ENCODE results near the gene SKOR1.

Gene SKOR1

GRCh38 chr15:67816668-67817067, 8.6 kb upstream of the SKOR1 start:
- DNase-seq = no peak
- Histone ChIP-seq H3K27me3 (ENCODE audit: insufficient read depth, low read depth, severe bottlenecking) (peaks cover 13% of the 10 kb centered on the region), H3K9me3 (ENCODE audit: severe bottlenecking) (peaks cover 3% of the 10 kb centered on the region), H3K27ac (no peak overlapping the region), H3K4me3 (ENCODE audit: low read depth, low read length) (no peak overlapping the region), H3K36me3 (no peaks in the 10 kb centered on the region)
- TF ChIP-seq, protein P1, sequence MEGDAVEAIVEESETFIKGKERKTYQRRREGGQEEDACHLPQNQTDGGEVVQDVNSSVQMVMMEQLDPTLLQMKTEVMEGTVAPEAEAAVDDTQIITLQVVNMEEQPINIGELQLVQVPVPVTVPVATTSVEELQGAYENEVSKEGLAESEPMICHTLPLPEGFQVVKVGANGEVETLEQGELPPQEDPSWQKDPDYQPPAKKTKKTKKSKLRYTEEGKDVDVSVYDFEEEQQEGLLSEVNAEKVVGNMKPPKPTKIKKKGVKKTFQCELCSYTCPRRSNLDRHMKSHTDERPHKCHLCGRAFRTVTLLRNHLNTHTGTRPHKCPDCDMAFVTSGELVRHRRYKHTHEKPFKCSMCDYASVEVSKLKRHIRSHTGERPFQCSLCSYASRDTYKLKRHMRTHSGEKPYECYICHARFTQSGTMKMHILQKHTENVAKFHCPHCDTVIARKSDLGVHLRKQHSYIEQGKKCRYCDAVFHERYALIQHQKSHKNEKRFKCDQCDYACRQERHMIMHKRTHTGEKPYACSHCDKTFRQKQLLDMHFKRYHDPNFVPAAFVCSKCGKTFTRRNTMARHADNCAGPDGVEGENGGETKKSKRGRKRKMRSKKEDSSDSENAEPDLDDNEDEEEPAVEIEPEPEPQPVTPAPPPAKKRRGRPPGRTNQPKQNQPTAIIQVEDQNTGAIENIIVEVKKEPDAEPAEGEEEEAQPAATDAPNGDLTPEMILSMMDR (IDR thresholded peaks at IDR 0.05; ENCODE audit: low read depth, low read length) = no peak

DNA sequence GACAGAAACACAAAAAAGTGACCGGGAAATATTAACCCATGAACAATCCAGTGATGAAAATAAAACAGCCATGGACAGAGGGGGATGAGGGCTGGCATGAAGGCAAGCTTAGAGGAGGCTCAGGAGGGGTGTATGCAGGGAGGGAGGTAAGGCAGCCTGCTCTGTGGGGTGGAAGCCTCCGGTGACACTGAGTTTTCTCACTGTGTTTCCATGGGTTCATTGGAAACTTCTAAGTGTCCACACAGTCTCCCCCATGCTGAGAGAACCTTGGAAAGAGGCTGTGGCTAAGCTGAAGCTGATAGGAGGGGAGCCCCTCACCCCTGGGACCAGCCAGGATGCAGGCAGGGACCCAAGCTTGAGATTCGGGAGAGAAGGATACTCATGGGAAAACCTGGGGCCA, 6.8 kb upstream of the SKOR1 start:
- Histone ChIP-seq H3K9me3 (ENCODE audit: severe bottlenecking) (peaks cover 3% of the 10 kb centered on the region), H3K27ac (no peak overlapping the region), H3K36me3 (no peaks in the 10 kb centered on the region), H3K4me3 (ENCODE audit: low read depth, low read length) (no peak overlapping the region), H3K27me3 (ENCODE audit: insufficient read depth, low read depth, severe bottlenecking) (peaks cover 27% of the 10 kb centered on the region)
- DNase-seq = no peak
- TF ChIP-seq, protein P1 (IDR thresholded peaks at IDR 0.05; ENCODE audit: low read depth, low read length) = no peak

- no peak for DNase-seq
- no peak overlapping the region for H3K4me3 ChIP-seq (ENCODE audit: low read depth, low read length)
Measured at GRCh38 chr15:67819636-67820035, 5.7 kb upstream of the SKOR1 start.

GRCh38 chr15:67820122-67820991, 5.0 kb upstream of the SKOR1 start:
- DNase-seq = no peak
- H3K27ac ChIP-seq = no peak overlapping the region
- H3K36me3 ChIP-seq = no peaks in the 10 kb centered on the region
- H3K27me3 ChIP-seq (ENCODE audit: insufficient read depth, low read depth, severe bottlenecking) = peaks cover 44% of the 10 kb centered on the region
- no peak overlapping the region for H3K4me3 ChIP-seq (ENCODE audit: low read depth, low read length)
- TF ChIP-seq, protein P1 (IDR thresholded peaks at IDR 0.05; ENCODE audit: low read depth, low read length) = no peak
- H3K9me3 ChIP-seq (ENCODE audit: severe bottlenecking) = peaks cover 3% of the 10 kb centered on the region

More at GRCh38 chr15:67819636-67820035, 5.7 kb upstream of the SKOR1 start:
- H3K27me3 ChIP-seq (ENCODE audit: insufficient read depth, low read depth, severe bottlenecking) = peaks cover 38% of the 10 kb centered on the region
- TF ChIP-seq, protein P1 (IDR thresholded peaks at IDR 0.05; ENCODE audit: low read depth, low read length) = no peak
- peaks cover 3% of the 10 kb centered on the region for H3K9me3 ChIP-seq (ENCODE audit: severe bottlenecking)
- H3K27ac ChIP-seq = no peak overlapping the region
- no peaks in the 10 kb centered on the region for H3K36me3 ChIP-seq

DNA sequence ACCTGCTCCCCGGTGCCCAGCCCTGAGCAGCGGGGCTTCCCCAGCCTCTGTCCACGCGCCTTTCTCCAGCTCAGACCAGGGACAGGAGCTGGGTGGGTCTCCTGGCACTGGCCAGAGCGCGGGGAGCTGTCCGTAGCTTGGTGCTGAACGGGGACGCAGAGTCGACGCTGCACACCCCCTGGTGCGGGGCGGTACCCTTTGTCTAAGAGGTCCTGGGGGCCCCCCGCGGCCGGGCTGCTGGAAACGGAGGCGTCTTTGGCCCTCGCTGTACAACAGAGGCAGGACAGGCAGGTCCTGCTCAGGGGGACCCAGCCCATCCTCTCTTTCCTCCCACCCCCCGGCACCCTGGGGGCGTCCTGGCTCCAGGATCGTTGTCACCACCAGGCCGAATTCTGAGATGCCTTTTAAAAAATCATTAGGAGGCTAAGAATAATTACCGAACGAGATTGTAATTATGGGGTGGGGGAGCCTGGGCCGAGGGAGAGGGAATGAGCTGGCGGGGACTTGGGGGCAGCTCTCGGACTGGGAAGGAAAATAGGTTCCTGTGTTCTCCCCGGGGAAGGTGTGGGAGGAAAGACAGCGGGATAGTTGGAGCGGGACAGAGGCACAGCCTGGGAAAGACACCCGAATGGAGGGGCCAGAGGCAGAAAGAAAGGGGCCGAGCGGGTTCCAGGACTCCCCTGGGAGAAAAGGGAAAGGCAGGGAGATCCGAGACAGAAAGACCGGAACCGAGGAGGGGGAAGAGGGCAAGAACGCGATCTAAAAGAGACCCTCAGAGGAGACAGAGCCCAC, 4.1 kb upstream of the SKOR1 start:
- Histone ChIP-seq H3K27me3 (ENCODE audit: insufficient read depth, low read depth, severe bottlenecking) (peaks cover 52% of the 10 kb centered on the region), H3K9me3 (ENCODE audit: severe bottlenecking) (peaks cover under 1% of the 10 kb centered on the region), H3K27ac (no peak overlapping the region), H3K36me3 (no peaks in the 10 kb centered on the region), H3K4me3 (ENCODE audit: low read depth, low read length) (no peak overlapping the region)
- TF ChIP-seq, protein P1 (IDR thresholded peaks at IDR 0.05; ENCODE audit: low read depth, low read length) = no peak
- no peak for DNase-seq
